ENCODE results near the gene ASB5.
"Not testable (repeated sequence)": the region's sequence is repeated elsewhere in the genome, so short reads cannot be mapped to it uniquely, and the experiment has no call there.

Gene ASB5

GRCh38 chr4:176279560-176279959, 10.5 kb upstream of the ASB5 start:
- in situ Hi-C loops (cut with MboI; ENCODE audit: low sequenced_read_pairs) = not testable (repeated sequence)

GRCh38 chr4:176277162-176277904, 8.3 kb upstream of the ASB5 start:
- in situ Hi-C loops (cut with MboI; ENCODE audit: low sequenced_read_pairs) = no loop called here

- in situ Hi-C loops (cut with MboI; ENCODE audit: low sequenced_read_pairs) = no loop called here
Observed at GRCh38 chr4:176276710-176277109, 7.7 kb upstream of the ASB5 start.

GRCh38 chr4:176274441-176274840, 5.4 kb upstream of the ASB5 start:
- in situ Hi-C loops (cut with MboI; ENCODE audit: low sequenced_read_pairs) = no loop called here

- in situ Hi-C loops (cut with MboI; ENCODE audit: low sequenced_read_pairs) = no loop called here
Observed at GRCh38 chr4:176273736-176274135, 4.7 kb upstream of the ASB5 start.

GRCh38 chr4:176272799-176273198, 3.8 kb upstream of the ASB5 start:
- in situ Hi-C loops (cut with MboI; ENCODE audit: low sequenced_read_pairs) = no loop called here

GRCh38 chr4:176271749-176272148, 2.7 kb upstream of the ASB5 start:
- in situ Hi-C loops (cut with MboI; ENCODE audit: low sequenced_read_pairs) = no loop called here

GRCh38 chr4:176270669-176271068, 1.6 kb upstream of the ASB5 start:
- in situ Hi-C loops (cut with MboI; ENCODE audit: low sequenced_read_pairs) = no loop called here

GRCh38 chr4:176266026-176266425, 3.0 kb downstream of the ASB5 start:
- in situ Hi-C loops (cut with MboI; ENCODE audit: low sequenced_read_pairs) = no loop called here

- in situ Hi-C loops (cut with MboI; ENCODE audit: low sequenced_read_pairs) = no loop called here
Observed at GRCh38 chr4:176262243-176262642, 6.8 kb downstream of the ASB5 start.

- in situ Hi-C loops (cut with MboI; ENCODE audit: low sequenced_read_pairs) = no loop called here
Observed at GRCh38 chr4:176261481-176261880, 7.5 kb downstream of the ASB5 start.

- in situ Hi-C loops (cut with MboI; ENCODE audit: low sequenced_read_pairs) = no loop called here
Observed at GRCh38 chr4:176261018-176261417, 8.0 kb downstream of the ASB5 start.

- in situ Hi-C loops (cut with MboI; ENCODE audit: low sequenced_read_pairs) = no loop called here
Observed at GRCh38 chr4:176259330-176260090, 9.5 kb downstream of the ASB5 start.

GRCh38 chr4:176258135-176258534, 10.9 kb downstream of the ASB5 start:
- in situ Hi-C loops (cut with MboI; ENCODE audit: low sequenced_read_pairs) = no loop called here

- in situ Hi-C loops (cut with MboI; ENCODE audit: low sequenced_read_pairs) = no loop called here
Observed at GRCh38 chr4:176256921-176257320, 12.1 kb downstream of the ASB5 start.

GRCh38 chr4:176242764-176243347, 26.2 kb downstream of the ASB5 start:
- in situ Hi-C loops (cut with MboI; ENCODE audit: low sequenced_read_pairs) = no loop called here

GRCh38 chr4:176241703-176242102, 27.3 kb downstream of the ASB5 start:
- in situ Hi-C loops (cut with MboI; ENCODE audit: low sequenced_read_pairs) = no loop called here

GRCh38 chr4:176238826-176239225, 30.2 kb downstream of the ASB5 start:
- in situ Hi-C loops (cut with MboI; ENCODE audit: low sequenced_read_pairs) = no loop called here

GRCh38 chr4:176238157-176238610, 30.8 kb downstream of the ASB5 start:
- in situ Hi-C loops (cut with MboI; ENCODE audit: low sequenced_read_pairs) = no loop called here

- in situ Hi-C loops (cut with MboI; ENCODE audit: low sequenced_read_pairs) = no loop called here
Observed at GRCh38 chr4:176236946-176237345, 32.1 kb downstream of the ASB5 start.

GRCh38 chr4:176230836-176231235, 38.2 kb downstream of the ASB5 start:
- in situ Hi-C loops (cut with MboI; ENCODE audit: low sequenced_read_pairs) = no loop called here

GRCh38 chr4:176229645-176230044, 39.4 kb downstream of the ASB5 start:
- in situ Hi-C loops (cut with MboI; ENCODE audit: low sequenced_read_pairs) = no loop called here
